ENCODE results near the gene VWA8.
A peak's percentile ranks its signal among the peaks of the same experiment; 100 is the strongest.

The VWA8 gene

DNA sequence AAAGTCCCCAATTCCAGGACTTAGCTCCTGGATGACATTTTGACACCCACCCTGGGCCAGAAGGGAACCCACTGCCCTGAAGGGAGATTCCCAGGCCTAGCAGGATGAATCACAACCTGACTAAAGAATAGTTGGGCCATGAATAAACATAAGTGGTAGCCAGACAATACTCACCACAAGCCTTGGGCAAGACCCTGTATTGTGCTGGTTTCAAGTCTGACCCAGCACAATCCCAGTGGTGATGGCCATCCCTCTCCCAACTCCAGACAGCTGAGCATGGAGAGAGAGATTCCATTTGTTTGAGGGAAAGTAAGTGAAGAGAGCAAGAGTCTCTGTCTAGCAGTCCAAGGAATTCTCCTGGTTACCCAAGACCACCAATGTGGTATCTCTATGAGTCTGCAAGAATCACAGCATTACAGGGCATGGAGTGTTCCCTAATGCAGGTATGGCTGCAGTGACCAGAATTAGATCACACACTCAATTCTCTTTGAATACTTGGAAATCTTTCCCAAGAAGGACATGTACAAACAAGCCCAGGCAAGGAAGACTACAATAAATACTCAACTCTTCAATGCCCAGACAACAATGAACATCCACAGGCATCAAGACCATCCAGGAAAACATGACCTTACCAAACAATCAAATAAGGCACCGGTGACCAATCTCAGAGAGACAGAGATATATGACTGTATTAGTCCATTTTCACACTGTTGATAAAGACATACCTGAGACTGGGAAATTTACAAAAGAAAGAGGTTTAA is 158.0 kb downstream of the VWA8 start:
- peak; percentile 10 for DNase-seq (ENCODE audit: low spot score)

GRCh38 chr13:41802043-41802683 is 158.7 kb downstream of the VWA8 start:
- no peak for DNase-seq (ENCODE audit: low spot score)

GRCh38 chr13:41791056-41791455 is 169.9 kb downstream of the VWA8 start:
- DNase-seq (ENCODE audit: low spot score), result no peak

GRCh38 chr13:41788552-41788951 is 172.4 kb downstream of the VWA8 start:
- DNase-seq (ENCODE audit: low spot score), result no peak

- DNase-seq (ENCODE audit: low spot score), result no peak
Measured at GRCh38 chr13:41785402-41786172, 175.3 kb downstream of the VWA8 start.

DNA sequence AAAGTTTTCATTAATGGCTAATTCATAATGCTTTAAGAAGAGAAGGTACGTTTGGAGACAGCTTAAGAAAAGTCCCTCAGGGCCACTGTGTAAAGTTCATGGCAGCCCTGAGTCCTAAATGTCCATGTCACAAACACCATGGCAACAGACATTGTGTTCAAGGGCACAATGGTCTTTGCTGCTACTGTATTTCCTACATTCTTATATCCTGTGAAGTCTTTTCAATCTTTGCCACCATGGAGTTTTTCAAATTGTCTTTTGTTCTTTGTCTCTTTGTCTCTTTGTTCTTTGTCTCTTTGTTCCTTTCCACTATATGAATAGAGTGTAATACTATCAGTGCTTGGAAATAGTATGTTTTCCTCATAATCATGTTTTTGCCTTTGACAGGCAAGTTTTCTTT is 178.8 kb downstream of the VWA8 start:
- DNase-seq (ENCODE audit: low spot score), result no peak

- peak; percentile 55 for DNase-seq (ENCODE audit: low spot score)
Measured at GRCh38 chr13:41780715-41781706, 179.9 kb downstream of the VWA8 start.

GRCh38 chr13:41775251-41775650 is 185.7 kb downstream of the VWA8 start:
- DNase-seq (ENCODE audit: low spot score), result no peak

DNA sequence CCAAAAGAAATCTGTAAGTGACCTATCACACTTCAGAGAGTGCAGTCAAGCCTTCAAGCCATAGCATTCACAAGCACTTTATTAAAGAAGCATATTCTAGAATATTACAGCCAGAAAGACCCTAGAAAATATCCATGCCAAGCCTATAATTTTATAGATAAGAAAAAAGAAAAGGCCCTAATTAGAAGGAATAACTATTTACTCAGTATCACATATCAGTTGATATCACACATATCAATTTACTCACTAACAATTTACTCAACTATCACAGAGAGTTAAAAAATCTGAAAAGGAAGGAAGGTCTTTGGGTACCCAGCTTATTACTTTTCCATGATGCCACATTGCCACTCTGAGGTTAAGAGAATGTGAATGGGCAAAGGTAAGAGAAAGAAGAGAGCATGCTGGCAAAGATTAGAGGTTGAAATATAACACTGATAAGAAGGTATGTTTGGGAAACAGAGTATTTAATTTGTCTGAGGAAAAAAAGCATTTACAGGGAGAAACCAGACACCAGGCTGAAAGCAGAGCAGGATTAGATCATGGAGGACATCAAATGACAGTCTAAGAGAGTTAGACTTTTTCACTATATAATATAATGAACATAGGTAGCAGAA is 186.2 kb downstream of the VWA8 start:
- no peak for DNase-seq (ENCODE audit: low spot score)

GRCh38 chr13:41767801-41768200 is 193.1 kb downstream of the VWA8 start:
- no peak for DNase-seq (ENCODE audit: low spot score)

- no peak for DNase-seq (ENCODE audit: low spot score)
Measured at GRCh38 chr13:41766439-41766838, 194.5 kb downstream of the VWA8 start.

- no peak for DNase-seq (ENCODE audit: low spot score)
Measured at GRCh38 chr13:41765813-41766212, 195.1 kb downstream of the VWA8 start.

DNA sequence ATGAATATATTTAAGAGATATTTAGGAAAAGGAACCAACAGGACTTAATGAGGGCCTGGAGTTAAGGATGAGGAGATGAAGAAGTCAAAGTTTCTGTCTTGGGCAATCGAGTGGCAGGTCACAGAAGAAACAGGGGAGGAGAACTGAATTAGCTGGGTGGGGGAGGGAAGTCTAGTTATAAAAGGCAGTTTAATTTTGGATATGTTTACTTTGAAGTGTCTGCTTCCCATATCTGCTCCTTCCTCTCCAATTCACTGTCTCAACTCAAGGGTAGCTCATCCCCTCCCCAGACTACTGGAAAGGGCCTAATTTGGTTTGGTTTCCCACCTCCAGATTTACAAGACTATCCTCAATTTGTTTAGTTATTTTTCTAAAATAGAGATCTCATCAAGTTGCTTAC is 195.9 kb downstream of the VWA8 start:
- DNase-seq (ENCODE audit: low spot score), result no peak

DNA sequence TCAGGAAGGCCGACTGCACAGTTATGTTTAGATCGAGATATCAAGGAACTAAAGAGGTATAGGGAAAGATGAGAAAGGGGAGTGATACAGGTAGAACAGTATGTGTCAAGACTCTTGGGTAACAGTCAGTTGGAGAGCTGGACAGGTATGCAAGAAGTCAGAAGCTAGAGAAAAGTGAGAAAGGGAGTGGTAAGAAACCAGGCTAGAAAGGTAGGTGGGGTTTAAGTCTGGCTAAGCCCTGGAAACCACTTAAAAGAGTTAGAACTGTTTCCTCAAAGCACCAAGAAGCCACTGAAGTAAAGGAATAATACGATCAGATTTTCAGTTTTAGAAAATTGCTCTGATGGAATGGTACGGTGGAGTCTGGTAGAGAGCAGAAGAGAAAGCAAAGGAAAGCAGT is 196.4 kb downstream of the VWA8 start:
- no peak for DNase-seq (ENCODE audit: low spot score)

GRCh38 chr13:41763782-41764181 is 197.1 kb downstream of the VWA8 start:
- DNase-seq (ENCODE audit: low spot score), result no peak

DNA sequence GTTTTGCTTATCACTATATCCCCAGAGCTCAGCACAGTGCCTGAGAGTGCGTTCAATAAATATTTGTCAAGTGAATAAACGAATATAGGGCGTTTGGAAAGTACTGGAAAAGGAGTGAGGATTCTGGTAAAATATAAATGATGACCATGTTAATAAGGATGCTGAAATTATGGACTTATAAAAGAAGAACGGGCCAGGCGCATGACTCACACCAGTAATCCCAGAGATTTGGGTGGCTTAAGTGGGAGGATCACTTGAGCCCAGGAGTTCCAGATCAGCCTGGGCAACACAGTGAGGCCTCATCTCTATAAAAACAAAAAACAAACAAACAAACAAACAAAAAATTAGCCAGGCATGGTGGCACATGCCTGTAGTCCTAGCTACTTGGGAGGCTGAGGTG is 198.1 kb downstream of the VWA8 start:
- DNase-seq (ENCODE audit: low spot score), result no peak

GRCh38 chr13:41756198-41756880 is 204.6 kb downstream of the VWA8 start:
- no peak for DNase-seq (ENCODE audit: low spot score)

DNA sequence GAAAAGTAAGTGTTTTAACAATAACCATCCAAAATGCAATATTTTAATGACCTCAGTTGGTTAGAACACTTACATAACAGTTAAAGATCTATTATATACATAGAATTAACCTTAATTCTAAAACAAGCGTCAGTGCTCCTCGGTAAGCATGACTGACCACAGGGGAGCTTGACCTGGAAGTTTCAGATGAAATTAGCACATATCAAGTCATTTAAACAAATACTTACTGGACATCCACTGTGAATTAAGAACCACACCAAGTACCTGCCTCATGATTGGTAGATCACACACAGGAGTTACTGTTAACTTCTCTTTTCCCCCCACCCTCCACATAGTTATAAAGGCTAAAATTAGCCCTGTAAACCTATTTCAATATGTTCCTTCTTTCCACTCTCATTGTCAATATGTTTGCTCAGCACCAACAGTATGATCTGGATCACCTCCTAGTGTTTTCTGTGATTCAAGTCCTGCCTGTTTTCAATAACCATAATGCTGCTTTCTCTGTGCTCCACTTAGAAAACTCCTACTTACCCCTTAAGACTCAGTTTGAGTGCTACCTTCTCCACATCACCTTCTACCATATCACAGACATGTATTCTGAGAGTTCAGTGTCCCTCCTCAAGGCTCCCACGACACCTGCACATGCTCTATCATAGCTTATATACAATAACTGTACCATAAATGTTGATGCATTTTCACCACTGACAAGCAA is 209.0 kb downstream of the VWA8 start:
- DNase-seq (ENCODE audit: low spot score), result no peak

DNA sequence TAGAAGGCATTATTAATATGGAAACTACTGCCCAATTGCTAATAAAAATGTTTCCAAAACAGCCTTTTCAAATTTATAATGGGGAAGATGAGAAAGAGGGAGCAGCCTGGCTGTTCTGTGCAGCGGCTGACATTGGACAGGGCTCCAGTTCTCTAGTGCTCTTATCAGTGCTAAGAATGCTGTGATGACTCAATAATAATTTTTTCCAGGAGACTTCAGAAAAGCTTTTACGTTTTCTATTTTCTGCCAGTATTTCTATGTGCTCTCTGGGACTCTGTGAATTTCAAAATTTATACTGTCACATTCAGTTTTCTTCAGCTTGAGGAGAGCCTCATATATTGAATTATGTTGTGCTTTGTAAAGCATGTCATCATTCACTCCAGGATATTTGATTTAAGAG is 209.6 kb downstream of the VWA8 start:
- peak; percentile 25 for DNase-seq (ENCODE audit: low spot score)

GRCh38 chr13:41746259-41746658 is 214.7 kb downstream of the VWA8 start:
- peak; percentile 36 for DNase-seq (ENCODE audit: low spot score)
